Heart left ventricle (tissue), 13 donors: Measurements from ENCODE around the gene SMOC2.
"Not testable (repeated sequence)": the region's sequence is repeated elsewhere in the genome, so short reads cannot be mapped to it uniquely, and the experiment has no call there.

Experiments
- POLR2A ChIP-seq, 2 donors: fragments of 450-650 bp; IDR thresholded peaks; one replicate each; pipeline ENCODE4 v1.6.1; 2017; ENCODE audit warnings: antibody characterized with exemption in 2 of 2, mild to moderate bottlenecking in 2 of 2, moderate library complexity in 2 of 2
- TF ChIP-seq, protein P1 (sequence below), 12 donors: fragments of 200-600 bp; sonication (generic) in 4 of 12; IDR thresholded peaks; one replicate each; pipeline versions ENCODE4 v1.5.0 to v1.8.0; 2018 to 2022; ENCODE audit warnings: antibody characterized with exemption in 12 of 12, mild to moderate bottlenecking in 5 of 12
- donor health status: ischemic (EF 13 %, LVEDD 7.1; RV severe dilation, severe dysfunction).
- donor health status: DM: no; HTN: yes; CAD: no.
- donor health status: DM: no; HTN: no; CAD: no.
- donor health status: ischemic (EF 25% LVEDD 6.9; RV normal size, moderate dysfunction).
- donor health status: ischemic (EF 25% LVEDD 5.7; RV mildly dilated, moderate dysfunction).
- donor health status: ischemic (EF 35%, LVEDD 5.7; RV mildly dilated, moderate dysfunction).
- donor health status: nonischemic (EF 11% LVEDD 7.7; RV severe dilation, severe dysfunction).
- donor health status: DM: yes; HTN: yes; CAD: no.
- donor health status: PGD.
- donor health status: ischemic (EF 29% LVEDD 5.4; RV normal size, mild dysfunction).
- donor health status: nonischemic (EF 23%, LVEDD 6.1; RV moderate dilation, normal function).

GRCh38 chr6:168694797-168695196, 253.8 kb downstream of the SMOC2 start:
- TF ChIP-seq POLR2A (IDR thresholded peaks at IDR 0.05): not testable (repeated sequence)
- TF ChIP-seq, protein P1, sequence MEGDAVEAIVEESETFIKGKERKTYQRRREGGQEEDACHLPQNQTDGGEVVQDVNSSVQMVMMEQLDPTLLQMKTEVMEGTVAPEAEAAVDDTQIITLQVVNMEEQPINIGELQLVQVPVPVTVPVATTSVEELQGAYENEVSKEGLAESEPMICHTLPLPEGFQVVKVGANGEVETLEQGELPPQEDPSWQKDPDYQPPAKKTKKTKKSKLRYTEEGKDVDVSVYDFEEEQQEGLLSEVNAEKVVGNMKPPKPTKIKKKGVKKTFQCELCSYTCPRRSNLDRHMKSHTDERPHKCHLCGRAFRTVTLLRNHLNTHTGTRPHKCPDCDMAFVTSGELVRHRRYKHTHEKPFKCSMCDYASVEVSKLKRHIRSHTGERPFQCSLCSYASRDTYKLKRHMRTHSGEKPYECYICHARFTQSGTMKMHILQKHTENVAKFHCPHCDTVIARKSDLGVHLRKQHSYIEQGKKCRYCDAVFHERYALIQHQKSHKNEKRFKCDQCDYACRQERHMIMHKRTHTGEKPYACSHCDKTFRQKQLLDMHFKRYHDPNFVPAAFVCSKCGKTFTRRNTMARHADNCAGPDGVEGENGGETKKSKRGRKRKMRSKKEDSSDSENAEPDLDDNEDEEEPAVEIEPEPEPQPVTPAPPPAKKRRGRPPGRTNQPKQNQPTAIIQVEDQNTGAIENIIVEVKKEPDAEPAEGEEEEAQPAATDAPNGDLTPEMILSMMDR (IDR thresholded peaks at IDR 0.05): not testable (repeated sequence)
